ENCODE measurements around the gene DISC1.

GRCh38 chr1:231986631-231987336 is 360.2 kb downstream of the DISC1 start:
- TF ChIP-seq NFIC (IDR thresholded peaks at IDR 0.05) (no peak), YY1 (IDR thresholded peaks at IDR 0.05; ENCODE audit: low read depth) (no peak), EP300 (IDR thresholded peaks at IDR 0.05; ENCODE audit: borderline replicate concordance) (no peak), ZBTB7A (IDR thresholded peaks at IDR 0.05; ENCODE audit: low read depth) (no peak), USF1 (IDR thresholded peaks at IDR 0.05) (no peak), TCF12 (IDR thresholded peaks at IDR 0.05; ENCODE audit: low read depth) (no peak), CEBPB (IDR thresholded peaks at IDR 0.05) (no peak)

Data from Ishikawa (cell line).